LHCN-M2 (cell line): ENCODE measurements around the gene TMEM169. TPM values are rescaled to one million over a fixed set of nuclear protein-coding genes. Genes with fewer than 3 reads are reported as not detected.

ENCODE experiments used
- DNase-seq: peaks from one replicate; pipeline ENCODE4 v3.0.0-alpha.2; 2012; ENCODE audit warnings: low read depth
- polyA plus RNA-seq: library from polyadenylated mRNA; unstranded; fragments of >200 nt; gene quantifications from one replicate; pipeline ENCODE4 v1.2.1, GENCODE V29; 2012; ENCODE audit warnings: missing spikeins
- total RNA-seq: library from RNA; depleted of rRNA; stranded (reverse); fragments of >200 nt; gene quantifications from 2 replicates; pipeline ENCODE4 v1.2.3, GENCODE V29; 2014; rRNA removed

Gene TMEM169
- total RNA-seq: 4.6 and 5.1 TPM in 2 replicates
- 5.3 TPM for polyA plus RNA-seq

GRCh38 chr2:216081487-216082116, at the start of gene TMEM169, which contains the start of gene PECR:
TSS of gene TMEM169 (plus strand) at chr2:216081919. CDS start at chr2:216095964, 14,045 bp downstream.
TSS of gene PECR (minus strand) at chr2:216081809. CDS start at chr2:216081741, 68 bp downstream.
- peak; percentile 69 for DNase-seq

GRCh38 chr2:216031960-216032689, 49.6 kb upstream of the TMEM169 start:
- peak; percentile 82 for DNase-seq

GRCh38 chr2:216033403-216033802, 48.3 kb upstream of the TMEM169 start:
- no peak for DNase-seq

- DNase-seq: peak; percentile 66
Measured at GRCh38 chr2:216034065-216034464, 47.7 kb upstream of the TMEM169 start.

- DNase-seq: no peak
Measured at GRCh38 chr2:216039918-216040317, 41.8 kb upstream of the TMEM169 start.

- no peak for DNase-seq
Measured at GRCh38 chr2:216041438-216041837, 40.3 kb upstream of the TMEM169 start.

GRCh38 chr2:216043949-216044348, 37.8 kb upstream of the TMEM169 start:
- no peak for DNase-seq

- DNase-seq: no peak
Measured at GRCh38 chr2:216044883-216045486, 36.7 kb upstream of the TMEM169 start.

- no peak for DNase-seq
Measured at GRCh38 chr2:216047397-216047796, 34.3 kb upstream of the TMEM169 start.

GRCh38 chr2:216049452-216049851, 32.3 kb upstream of the TMEM169 start:
- DNase-seq: no peak

- no peak for DNase-seq
Measured at GRCh38 chr2:216051350-216051749, 30.4 kb upstream of the TMEM169 start.

GRCh38 chr2:216052420-216052819, 29.3 kb upstream of the TMEM169 start:
- no peak for DNase-seq

- no peak for DNase-seq
Measured at GRCh38 chr2:216055680-216056079, 26.0 kb upstream of the TMEM169 start.

- no peak for DNase-seq
Measured at GRCh38 chr2:216056739-216057138, 25.0 kb upstream of the TMEM169 start.

- peak; percentile 88 for DNase-seq
Measured at GRCh38 chr2:216057688-216058193, 24.0 kb upstream of the TMEM169 start.

GRCh38 chr2:216059233-216059834, 22.4 kb upstream of the TMEM169 start:
- no peak for DNase-seq

- no peak for DNase-seq
Measured at GRCh38 chr2:216064014-216064630, 17.6 kb upstream of the TMEM169 start.

GRCh38 chr2:216064665-216065064, 17.1 kb upstream of the TMEM169 start:
- DNase-seq: no peak

- DNase-seq: peak; percentile 59
Measured at GRCh38 chr2:216066230-216066629, 15.5 kb upstream of the TMEM169 start.

- DNase-seq: no peak
Measured at GRCh38 chr2:216069028-216069427, 12.7 kb upstream of the TMEM169 start.

GRCh38 chr2:216070195-216070594, 11.5 kb upstream of the TMEM169 start:
- DNase-seq: no peak
